ENCODE data around the gene PDE7B. TPM values are rescaled to one million over a fixed set of nuclear protein-coding genes. Genes with fewer than 3 reads are reported as not detected.

PDE7B gene
- total RNA-seq, 1 experiment from 2014 or later: not detected

- H3K9ac ChIP-seq (ENCODE audit: low read length): no peak overlapping the region
These were observed 375.3 kb downstream of the PDE7B start for GRCh38 chr6:136226674-136227377.

GRCh38 chr6:136228814-136229213, 377.3 kb downstream of the PDE7B start:
- H3K27ac ChIP-seq (ENCODE audit: low read length): no peak overlapping the region

More at GRCh38 chr6:136226674-136227377, 375.3 kb downstream of the PDE7B start:
- no peak for TF ChIP-seq CTCF (conservative IDR thresholded peaks at IDR 0.05; ENCODE audit: low read depth, low read length)
- TF ChIP-seq EZH2phosphoT487 (IDR thresholded peaks at IDR 0.05; ENCODE audit: borderline replicate concordance, low read length): no peak
- no peak for TF ChIP-seq EZH2 (IDR thresholded peaks at IDR 0.05; ENCODE audit: low read length, unreplicated experiment)
- Histone ChIP-seq H2AFZ (ENCODE audit: low read length) (peak overlapping the region; percentile 67), H3K27me3 (ENCODE audit: low read length) (no peaks in the 10 kb centered on the region), H3K4me1 (ENCODE audit: insufficient read depth, low read length) (no peaks in the 10 kb centered on the region), H3K9me3 (ENCODE audit: low read length) (no peaks in the 10 kb centered on the region), H3K79me2 (ENCODE audit: low read length) (no peaks in the 10 kb centered on the region), H3K4me2 (ENCODE audit: low read length) (peak overlapping the region; percentile 65), H3K4me3 (ENCODE audit: low read length) (peak overlapping the region; percentile 44; the same call in 1 of the 2 replicates), H3K27ac (ENCODE audit: low read length) (no peak overlapping the region), H3F3A (ENCODE audit: low read length, unreplicated experiment) (no peaks in the 10 kb centered on the region), H3K9me2 (replicated peaks; ENCODE audit: low read length) (no peaks in the 10 kb centered on the region), H4K20me1 (ENCODE audit: low read length) (no peaks in the 10 kb centered on the region), H3K36me3 (ENCODE audit: low read depth, low read length) (no peaks in the 10 kb centered on the region; the same call in 1 of the 2 replicates)
- POLR2A ChIA-PET (ENCODE audit: unreplicated experiment): no interaction called here
- CTCF ChIA-PET: interaction anchor here (0.6 to 0.7 kb wide), 3 partner anchors 12 to 305 kb away, joined by 3 read pairs; no protein-coding TSS in a partner anchor
- DNase-seq: no peak
- peak; percentile 38 for ATAC-seq
- BruUV-seq (replicated peaks): no TSS peak
- intact Hi-C loops (cut with micrococcal nuclease): loop anchor here (1.0 to 10.0 kb wide), 7 partner anchors 144 to 776 kb away; no protein-coding TSS in a partner anchor

More at GRCh38 chr6:136228814-136229213, 377.3 kb downstream of the PDE7B start:
- ChIA-PET CTCF (no interaction called here), POLR2A (ENCODE audit: unreplicated experiment) (no interaction called here)
- TF ChIP-seq EZH2phosphoT487 (IDR thresholded peaks at IDR 0.05; ENCODE audit: borderline replicate concordance, low read length) (no peak), EZH2 (IDR thresholded peaks at IDR 0.05; ENCODE audit: low read length, unreplicated experiment) (no peak), CTCF (conservative IDR thresholded peaks at IDR 0.05; ENCODE audit: low read depth, low read length) (no peak)
- Histone ChIP-seq H3K4me2 (ENCODE audit: low read length) (no peak overlapping the region), H3K27me3 (ENCODE audit: low read length) (no peaks in the 10 kb centered on the region), H3K9me2 (replicated peaks; ENCODE audit: low read length) (no peaks in the 10 kb centered on the region), H3F3A (ENCODE audit: low read length, unreplicated experiment) (no peaks in the 10 kb centered on the region), H3K9me3 (ENCODE audit: low read length) (no peaks in the 10 kb centered on the region), H4K20me1 (ENCODE audit: low read length) (no peaks in the 10 kb centered on the region), H3K9ac (ENCODE audit: low read length) (no peak overlapping the region), H3K4me3 (ENCODE audit: low read length) (no peak overlapping the region), H3K4me1 (ENCODE audit: insufficient read depth, low read length) (no peaks in the 10 kb centered on the region), H3K79me2 (ENCODE audit: low read length) (no peaks in the 10 kb centered on the region), H3K36me3 (ENCODE audit: low read depth, low read length) (peaks cover 5% of the 10 kb centered on the region), H2AFZ (ENCODE audit: low read length) (no peak overlapping the region)
- ATAC-seq (no peak), DNase-seq (no peak)
- BruUV-seq (replicated peaks): no TSS peak
- intact Hi-C loops (cut with micrococcal nuclease): loop anchor here (10.0 kb wide), 1 partner anchor 294 kb away; no protein-coding TSS in a partner anchor
